Muscle layer of duodenum (tissue), 2 donors: ENCODE measurements around the gene QPCTL.
A peak's percentile ranks its signal among the peaks of the same experiment; 100 is the strongest.
"Not testable (repeated sequence)": the region's sequence is repeated elsewhere in the genome, so short reads cannot be mapped to it uniquely, and the experiment has no call there.

Source experiments
- H3K27ac ChIP-seq: one replicate; pipeline ENCODE4 v1.7.0; 2013; ENCODE audit warnings: mild to moderate bottlenecking, low read length
- H3K27me3 ChIP-seq: one replicate; pipeline ENCODE4 v1.7.0; 2013; ENCODE audit warnings: low read depth, mild to moderate bottlenecking, control low read depth, low read length
- H3K36me3 ChIP-seq, 2 donors: one replicate each; pipeline ENCODE4 v1.7.0; 2013; ENCODE audit warnings: low read length in 2 of 2, control low read depth in 1 of 2, mild to moderate bottlenecking in 1 of 2; ENCODE audit not compliant: insufficient read depth in 2 of 2, control insufficient read depth in 1 of 2
- H3K4me1 ChIP-seq, 2 donors: one replicate each; pipeline ENCODE4 v1.7.0; 2013; ENCODE audit warnings: low read length in 2 of 2, mild to moderate bottlenecking in 2 of 2, control low read depth in 1 of 2, moderate library complexity in 1 of 2; ENCODE audit not compliant: insufficient read depth in 2 of 2, control insufficient read depth in 1 of 2
- H3K4me3 ChIP-seq, 2 donors: one replicate each; pipeline ENCODE4 v1.7.0; 2013; ENCODE audit warnings: low read length in 2 of 2, low read depth in 1 of 2, mild to moderate bottlenecking in 1 of 2
- H3K9me3 ChIP-seq, 2 donors: one replicate each; pipeline ENCODE4 v1.7.0; 2013; ENCODE audit warnings: low read length in 2 of 2, control low read depth in 1 of 2, mild to moderate bottlenecking in 1 of 2; ENCODE audit not compliant: control insufficient read depth in 1 of 2
- donor health status: healthy.

The QPCTL gene

GRCh38 chr19:45729800-45730290 lies 37.4 kb downstream of the QPCTL start:
- peak overlapping the region; percentile 91 to 93 for H3K4me3 ChIP-seq
- H3K27ac ChIP-seq = peak overlapping the region; percentile 75
- peaks cover 7 to 13% of the 10 kb centered on the region in 2 donors for H3K4me1 ChIP-seq
- H3K27me3 ChIP-seq = no peaks in the 10 kb centered on the region
- H3K36me3 ChIP-seq = no peaks in the 10 kb centered on the region
- H3K9me3 ChIP-seq = no peaks in the 10 kb centered on the region

DNA sequence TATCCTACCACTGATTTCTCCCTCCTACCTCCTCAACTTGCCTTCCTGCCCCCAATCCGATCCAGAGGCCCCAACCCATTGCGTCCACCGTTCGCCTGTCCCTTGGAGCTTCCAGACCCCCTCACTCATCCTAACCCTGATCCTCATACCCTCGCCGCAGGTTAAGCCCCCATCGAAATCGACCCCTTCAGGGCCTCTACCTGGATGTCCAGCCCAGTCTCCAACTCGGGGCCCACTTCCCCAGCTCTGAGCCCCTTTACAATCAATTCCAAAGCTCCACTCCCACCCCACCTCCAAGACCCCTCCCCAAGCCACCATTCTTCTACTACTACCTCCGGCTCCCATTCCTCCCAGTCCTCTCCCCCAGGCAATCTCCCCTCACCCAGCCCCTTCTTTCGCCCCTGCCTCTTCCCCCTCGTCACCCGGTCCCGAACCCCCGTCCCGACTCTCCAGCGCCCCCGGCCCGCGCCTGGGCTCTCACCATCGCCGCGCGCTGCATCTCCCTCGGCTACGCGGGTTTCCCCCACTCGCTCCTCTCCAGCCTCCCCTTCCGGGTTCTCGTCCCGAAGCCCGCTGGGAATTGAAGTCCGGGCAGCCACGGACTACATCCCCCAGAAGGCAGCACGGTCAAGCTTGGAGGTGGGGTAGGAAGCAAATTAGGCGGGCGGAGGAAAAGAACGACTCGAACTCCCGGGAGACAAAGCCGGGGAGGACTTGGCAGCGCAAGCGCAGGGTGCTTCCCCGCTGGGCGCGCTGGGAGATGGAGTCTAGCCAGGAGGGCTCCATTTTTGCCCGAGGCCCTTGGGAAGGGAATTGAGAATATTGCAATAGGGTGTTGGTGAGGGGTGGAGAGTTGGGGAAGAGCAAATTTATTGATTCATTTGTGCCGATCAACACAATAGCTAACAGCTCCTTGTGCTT lies 38.2 kb downstream of the QPCTL start, which contains the start of gene FBXO46:
Gene FBXO46, minus strand, starts transcription at position 529 of the 921 bp plus-strand sequence. CDS start 17,401 bp downstream, outside the sequence.
- H3K27ac ChIP-seq = peak within 1 kb of the TSS; percentile 75
- no peaks in the 10 kb centered on the region for H3K9me3 ChIP-seq
- peaks cover 7 to 13% of the 10 kb centered on the region in 2 donors for H3K4me1 ChIP-seq
- peak within 1 kb of the TSS; percentile 91 to 93 for H3K4me3 ChIP-seq
- H3K27me3 ChIP-seq = no peaks in the 10 kb centered on the region
- no peaks in the 10 kb centered on the region for H3K36me3 ChIP-seq

DNA sequence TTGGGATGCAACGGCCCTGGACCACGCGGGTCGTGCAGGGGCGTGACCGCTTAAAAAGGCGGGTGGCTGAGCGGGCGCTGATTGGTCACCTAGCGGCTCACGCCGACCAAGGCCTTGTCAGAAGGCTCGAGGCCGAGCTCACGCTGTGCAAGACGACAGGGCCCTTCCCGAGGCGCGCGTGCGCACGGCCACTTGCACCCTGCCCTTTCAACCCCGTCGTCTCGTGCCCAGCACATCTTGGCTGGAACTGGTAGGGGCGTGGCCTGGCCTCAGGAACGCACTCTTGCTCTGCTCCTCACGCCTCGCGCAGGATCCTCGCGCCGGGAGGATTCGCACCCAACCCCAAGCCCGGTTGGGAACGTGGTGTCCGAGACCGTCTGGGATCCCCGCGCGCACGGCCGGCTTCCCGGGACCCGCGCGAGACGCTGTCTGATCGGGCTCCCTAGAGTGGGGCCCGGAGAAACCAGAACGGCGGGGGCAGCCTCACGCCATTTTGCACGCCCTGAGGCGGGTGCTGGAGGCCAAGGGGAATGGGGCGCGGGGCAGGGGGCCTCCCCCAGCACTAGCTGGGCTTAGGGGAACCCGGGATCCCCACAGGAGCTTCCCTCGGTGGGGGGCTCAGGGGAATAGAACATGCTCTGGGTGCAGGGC lies 40.8 kb downstream of the QPCTL start, which contains the start of gene MEIOSIN:
Gene MEIOSIN, plus strand, starts transcription at position 280 of the 651 bp plus-strand sequence. CDS start 1,938 bp downstream, outside the sequence.
- Histone ChIP-seq H3K27me3 (no peaks in the 10 kb centered on the region), H3K9me3 (no peaks in the 10 kb centered on the region), H3K27ac (no peak within 1 kb of the TSS), H3K36me3 (no peaks in the 10 kb centered on the region), H3K4me3 (no peak within 1 kb of the TSS), H3K4me1 (peaks cover 7 to 9% of the 10 kb centered on the region in 2 donors)

DNA sequence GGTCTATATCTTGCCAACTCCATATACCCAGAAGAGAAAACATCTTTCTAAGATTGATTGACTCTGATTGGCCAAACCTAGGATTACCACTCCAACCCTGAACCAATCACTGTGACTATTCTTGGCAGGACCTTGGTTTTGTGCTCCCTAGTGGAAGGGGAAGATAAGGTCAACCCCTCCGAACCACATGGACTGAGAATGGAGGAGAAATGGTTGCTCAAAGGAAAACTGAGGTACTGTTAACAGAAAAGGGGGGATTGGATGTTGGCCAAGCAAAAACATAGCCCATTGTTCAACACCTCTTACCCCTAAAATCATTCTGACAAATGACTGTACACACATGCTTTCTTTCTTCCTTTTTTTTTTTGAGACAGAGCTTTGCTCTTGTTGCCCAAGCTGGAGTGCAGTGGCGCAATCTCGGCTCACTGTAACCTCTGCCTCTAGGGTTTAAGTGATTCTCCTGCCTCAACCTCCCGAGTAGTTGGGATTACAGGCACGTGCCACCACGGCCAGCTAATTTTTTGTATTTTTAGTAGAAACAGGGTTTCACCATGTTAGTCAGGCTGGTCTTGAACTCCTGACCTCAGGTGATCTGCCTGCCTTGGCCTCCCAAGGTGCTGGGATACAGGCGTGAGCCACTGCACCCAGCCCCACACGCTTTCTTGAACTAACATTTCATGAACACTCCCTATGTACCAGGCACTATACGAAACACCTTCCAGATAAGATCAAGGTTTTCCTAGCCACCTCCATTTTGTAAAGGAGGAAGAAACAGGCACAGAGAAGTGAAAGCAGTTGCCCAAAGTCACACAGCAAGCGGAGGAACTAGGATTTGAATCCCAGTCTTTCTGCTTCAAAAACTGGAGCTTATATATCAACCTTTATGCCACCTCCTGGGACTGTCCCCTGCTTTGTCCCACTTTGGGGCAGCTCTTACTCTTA lies 47.3 kb downstream of the QPCTL start:
- H3K4me3 ChIP-seq = no peak overlapping the region
- no peaks in the 10 kb centered on the region for H3K36me3 ChIP-seq

DNA sequence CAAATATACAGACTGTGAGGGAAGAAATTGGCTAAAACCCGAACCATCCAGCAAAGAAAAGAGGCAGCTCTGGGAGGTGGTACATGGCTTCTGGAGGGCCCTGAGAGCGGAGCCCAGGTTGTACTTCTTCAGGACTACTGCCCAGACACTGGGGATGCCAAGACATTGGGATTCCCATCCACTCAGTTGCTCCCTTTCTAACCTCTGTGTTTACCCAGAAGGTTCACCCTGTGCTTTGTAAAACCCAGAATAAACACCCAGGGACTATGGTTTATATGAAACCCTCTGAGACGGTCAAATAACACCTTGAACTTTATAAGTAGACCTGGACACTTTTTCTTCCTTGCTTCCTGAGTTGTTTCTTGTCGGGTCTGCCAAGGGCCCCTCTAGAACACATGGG lies 50.5 kb downstream of the QPCTL start:
- no peaks in the 10 kb centered on the region for H3K4me1 ChIP-seq
- no peaks in the 10 kb centered on the region for H3K36me3 ChIP-seq
- H3K27me3 ChIP-seq = no peaks in the 10 kb centered on the region
- no peaks in the 10 kb centered on the region for H3K9me3 ChIP-seq
- no peak overlapping the region for H3K4me3 ChIP-seq
- H3K27ac ChIP-seq = no peak overlapping the region

More for the DNA sequence above, 47.3 kb downstream of the QPCTL start:
- Histone ChIP-seq H3K9me3 (no peaks in the 10 kb centered on the region), H3K4me1 (no peaks in the 10 kb centered on the region), H3K27ac (no peak overlapping the region), H3K27me3 (no peaks in the 10 kb centered on the region)

GRCh38 chr19:45745606-45746005 lies 53.1 kb downstream of the QPCTL start:
- no peaks in the 10 kb centered on the region for H3K4me1 ChIP-seq
- H3K27ac ChIP-seq = no peak overlapping the region
- H3K9me3 ChIP-seq = no peaks in the 10 kb centered on the region
- H3K27me3 ChIP-seq = no peaks in the 10 kb centered on the region
- no peaks in the 10 kb centered on the region for H3K36me3 ChIP-seq
- H3K4me3 ChIP-seq = no peak overlapping the region

DNA sequence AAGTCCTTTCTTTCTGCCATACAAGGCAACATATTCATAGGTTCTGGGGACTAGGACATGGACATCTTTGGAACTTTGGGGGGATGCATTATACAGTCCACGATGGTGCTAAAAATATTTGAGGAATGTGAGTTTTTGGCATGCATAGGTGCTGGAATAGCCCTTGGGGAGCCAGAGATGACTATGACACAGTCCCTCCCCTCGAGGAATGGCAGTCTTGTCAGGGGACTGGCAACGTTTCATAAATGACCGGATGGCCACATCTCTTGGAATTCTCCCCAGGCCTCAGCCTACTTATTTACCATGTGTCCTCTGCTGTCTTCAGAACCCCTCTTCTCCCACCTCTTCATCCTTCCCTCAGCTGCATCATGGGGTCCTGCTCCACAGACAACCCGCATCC lies 54.4 kb downstream of the QPCTL start:
- H3K4me3 ChIP-seq = no peak overlapping the region
- H3K36me3 ChIP-seq = no peaks in the 10 kb centered on the region
- no peak overlapping the region for H3K27ac ChIP-seq
- H3K9me3 ChIP-seq = no peaks in the 10 kb centered on the region
- no peaks in the 10 kb centered on the region for H3K4me1 ChIP-seq
- no peaks in the 10 kb centered on the region for H3K27me3 ChIP-seq

- H3K27me3 ChIP-seq = no peaks in the 10 kb centered on the region
- no peak overlapping the region for H3K4me3 ChIP-seq
- H3K9me3 ChIP-seq = no peaks in the 10 kb centered on the region
- no peaks in the 10 kb centered on the region for H3K4me1 ChIP-seq
- H3K27ac ChIP-seq = no peak overlapping the region
- H3K36me3 ChIP-seq = no peaks in the 10 kb centered on the region
Observed at GRCh38 chr19:45747513-45747912, 55.0 kb downstream of the QPCTL start.

DNA sequence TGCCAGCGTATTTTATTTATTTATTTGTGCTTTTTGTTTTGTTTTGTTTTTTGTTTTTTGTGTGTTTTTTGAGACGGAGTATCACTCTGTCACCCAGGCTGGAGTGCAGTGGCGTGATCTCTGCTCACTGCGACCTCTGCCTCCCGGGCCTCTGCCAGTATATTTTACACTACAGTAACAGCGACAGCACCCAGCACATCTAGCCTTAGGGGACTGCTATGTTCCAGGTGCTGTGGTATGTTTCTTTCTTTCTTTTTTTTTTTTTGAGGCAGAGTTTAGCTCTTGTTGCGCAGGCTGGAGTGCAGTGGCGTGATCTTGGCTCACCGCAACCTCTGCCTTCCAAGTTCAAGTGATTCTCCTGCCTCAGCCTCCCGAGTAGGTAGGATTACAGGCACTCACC lies 59.0 kb downstream of the QPCTL start:
- not testable (repeated sequence) for H3K27me3 ChIP-seq, H3K27ac ChIP-seq, H3K36me3 ChIP-seq, H3K4me3 ChIP-seq, H3K4me1 ChIP-seq, H3K9me3 ChIP-seq

- H3K9me3 ChIP-seq = no peaks in the 10 kb centered on the region
- H3K27ac ChIP-seq = no peak overlapping the region
- H3K4me3 ChIP-seq = no peak overlapping the region
- H3K27me3 ChIP-seq = no peaks in the 10 kb centered on the region
- H3K36me3 ChIP-seq = no peaks in the 10 kb centered on the region
- H3K4me1 ChIP-seq = no peaks in the 10 kb centered on the region
Observed at GRCh38 chr19:45752639-45753038, 60.2 kb downstream of the QPCTL start.
